NCI-H69 (cell line): Measurements from ENCODE around the gene PIGN.

Experiments
- DNase-seq: peaks from one replicate; lab custom pipeline; 2025; lab: John Stamatoyannopoulos, UW

PIGN gene, protein sequence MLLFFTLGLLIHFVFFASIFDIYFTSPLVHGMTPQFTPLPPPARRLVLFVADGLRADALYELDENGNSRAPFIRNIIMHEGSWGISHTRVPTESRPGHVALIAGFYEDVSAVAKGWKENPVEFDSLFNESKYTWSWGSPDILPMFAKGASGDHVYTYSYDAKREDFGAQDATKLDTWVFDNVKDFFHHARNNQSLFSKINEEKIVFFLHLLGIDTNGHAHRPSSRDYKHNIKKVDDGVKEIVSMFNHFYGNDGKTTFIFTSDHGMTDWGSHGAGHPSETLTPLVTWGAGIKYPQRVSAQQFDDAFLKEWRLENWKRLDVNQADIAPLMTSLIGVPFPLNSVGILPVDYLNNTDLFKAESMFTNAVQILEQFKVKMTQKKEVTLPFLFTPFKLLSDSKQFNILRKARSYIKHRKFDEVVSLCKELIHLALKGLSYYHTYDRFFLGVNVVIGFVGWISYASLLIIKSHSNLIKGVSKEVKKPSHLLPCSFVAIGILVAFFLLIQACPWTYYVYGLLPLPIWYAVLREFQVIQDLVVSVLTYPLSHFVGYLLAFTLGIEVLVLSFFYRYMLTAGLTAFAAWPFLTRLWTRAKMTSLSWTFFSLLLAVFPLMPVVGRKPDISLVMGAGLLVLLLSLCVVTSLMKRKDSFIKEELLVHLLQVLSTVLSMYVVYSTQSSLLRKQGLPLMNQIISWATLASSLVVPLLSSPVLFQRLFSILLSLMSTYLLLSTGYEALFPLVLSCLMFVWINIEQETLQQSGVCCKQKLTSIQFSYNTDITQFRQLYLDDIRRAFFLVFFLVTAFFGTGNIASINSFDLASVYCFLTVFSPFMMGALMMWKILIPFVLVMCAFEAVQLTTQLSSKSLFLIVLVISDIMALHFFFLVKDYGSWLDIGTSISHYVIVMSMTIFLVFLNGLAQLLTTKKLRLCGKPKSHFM

DNA sequence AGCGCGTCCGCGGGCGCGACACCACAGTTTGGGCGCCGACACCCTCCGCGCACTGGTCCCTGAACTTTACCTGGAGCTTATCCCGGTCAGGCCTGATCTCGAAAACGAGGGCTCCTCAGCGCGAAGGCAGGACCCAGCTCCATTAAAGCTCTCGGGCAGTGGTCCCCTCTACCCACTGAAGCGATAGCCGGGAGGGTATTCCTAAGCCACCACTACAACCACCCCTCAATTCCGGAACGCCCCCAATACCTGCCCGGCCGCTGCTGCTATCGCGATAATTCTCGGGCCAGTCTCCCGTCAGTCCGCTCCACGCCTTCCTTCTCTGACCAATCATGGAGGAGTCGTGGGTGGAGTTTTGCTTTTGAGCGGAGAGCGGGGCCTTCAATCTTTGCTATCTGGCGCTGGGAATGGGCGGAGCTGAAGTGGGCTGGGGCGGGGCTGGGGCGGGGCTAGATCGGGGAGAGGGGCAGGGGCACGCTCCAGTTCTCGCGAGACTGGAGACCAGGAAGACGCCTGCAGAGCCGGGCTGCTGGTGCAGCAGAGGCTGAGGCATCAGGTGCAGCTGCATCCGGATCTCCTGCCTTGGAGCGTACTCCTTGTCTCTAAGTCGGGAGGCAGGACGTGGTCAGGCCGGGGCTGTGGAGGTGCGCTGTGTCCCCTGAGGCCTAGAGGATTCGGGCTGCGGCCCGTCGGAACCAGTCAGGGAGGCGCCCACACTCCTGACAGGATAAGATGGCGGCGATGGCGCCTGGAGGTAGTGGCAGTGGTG lies at the start of gene PIGN, which contains the start of gene RELCH:
TSS of gene PIGN (minus strand) at position 283 of the 769 bp plus-strand sequence. CDS start 25,703 bp downstream, outside the sequence.
TSS of gene RELCH (plus strand) at position 482 of the 769 bp plus-strand sequence. CDS start at position 733, 251 bp downstream.
- DNase-seq, result peak; percentile 100

DNA sequence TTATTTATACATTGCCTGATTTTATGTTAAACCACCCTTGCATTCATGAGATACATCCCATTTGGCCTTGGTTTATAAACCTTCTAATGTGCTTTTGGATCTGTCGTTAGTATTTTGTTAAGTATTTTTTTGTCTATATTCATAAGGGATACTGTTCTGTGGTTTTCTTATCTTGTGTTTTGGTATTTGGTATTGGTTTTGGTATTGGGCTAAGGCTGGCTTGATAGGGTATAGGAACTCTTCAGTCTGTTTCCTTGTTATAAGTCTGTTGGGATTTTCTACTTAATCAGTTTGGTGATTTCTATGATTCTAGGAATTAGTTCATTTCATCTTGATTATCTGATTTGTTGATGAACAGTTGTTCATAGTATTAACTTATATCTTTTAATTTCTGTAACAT lies 49.4 kb upstream of the PIGN start:
- no peak for DNase-seq

DNA sequence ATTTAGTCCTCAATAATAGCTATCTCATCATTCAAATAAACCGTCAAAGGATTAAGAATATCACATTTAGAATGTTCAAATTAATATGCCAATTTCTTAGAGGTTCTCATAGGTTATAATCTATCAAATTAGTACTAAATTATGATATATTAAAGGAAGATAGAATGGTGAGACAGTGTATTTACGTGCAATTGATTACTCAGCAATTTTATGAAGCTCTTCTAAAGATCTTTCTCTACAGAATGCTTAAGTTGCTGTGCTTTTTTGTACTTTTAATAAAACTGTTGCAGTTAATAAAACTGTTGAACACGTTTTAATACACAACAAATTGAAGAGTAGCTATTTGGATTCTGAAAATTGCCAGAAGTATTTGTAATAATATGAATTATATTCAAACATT lies 39.2 kb upstream of the PIGN start:
- no peak for DNase-seq

DNA sequence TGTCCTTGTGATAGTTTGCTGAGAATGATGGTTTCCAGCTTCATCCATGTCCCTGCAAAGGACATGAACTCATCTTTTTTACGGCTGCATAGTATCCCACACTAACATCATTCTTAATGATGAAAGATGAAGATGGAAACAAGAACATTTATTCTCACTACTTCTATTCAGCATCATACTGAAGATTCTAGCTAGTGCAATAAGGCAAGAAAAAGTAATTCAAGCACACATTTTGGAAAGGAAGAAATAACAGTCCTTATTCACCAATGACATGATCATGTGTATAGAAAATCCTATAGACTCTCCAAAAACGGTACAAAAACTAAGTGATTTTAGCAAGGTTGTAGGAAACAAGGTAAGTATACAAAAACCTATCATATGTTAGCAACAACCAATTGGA lies 37.4 kb upstream of the PIGN start:
- no peak for DNase-seq

DNA sequence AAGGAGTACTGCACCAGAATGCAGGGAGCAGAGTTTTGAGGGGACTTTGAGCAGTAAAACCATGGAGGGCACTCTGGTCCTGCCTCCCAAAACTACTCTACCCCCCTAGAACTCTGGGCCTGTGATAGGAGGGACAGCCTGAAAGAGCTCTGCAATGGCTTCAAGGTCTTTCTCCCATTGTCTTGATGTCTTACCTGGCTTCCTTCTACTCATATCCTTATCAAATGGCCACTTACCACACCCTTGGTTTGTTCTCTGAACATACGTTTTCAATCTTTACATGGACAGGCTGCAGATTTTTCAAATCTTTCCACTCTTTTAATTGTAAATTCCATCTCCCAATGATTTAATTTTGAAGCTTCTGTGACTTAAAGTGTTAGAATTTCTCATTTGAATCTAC lies 27.9 kb upstream of the PIGN start:
- no peak for DNase-seq

DNA sequence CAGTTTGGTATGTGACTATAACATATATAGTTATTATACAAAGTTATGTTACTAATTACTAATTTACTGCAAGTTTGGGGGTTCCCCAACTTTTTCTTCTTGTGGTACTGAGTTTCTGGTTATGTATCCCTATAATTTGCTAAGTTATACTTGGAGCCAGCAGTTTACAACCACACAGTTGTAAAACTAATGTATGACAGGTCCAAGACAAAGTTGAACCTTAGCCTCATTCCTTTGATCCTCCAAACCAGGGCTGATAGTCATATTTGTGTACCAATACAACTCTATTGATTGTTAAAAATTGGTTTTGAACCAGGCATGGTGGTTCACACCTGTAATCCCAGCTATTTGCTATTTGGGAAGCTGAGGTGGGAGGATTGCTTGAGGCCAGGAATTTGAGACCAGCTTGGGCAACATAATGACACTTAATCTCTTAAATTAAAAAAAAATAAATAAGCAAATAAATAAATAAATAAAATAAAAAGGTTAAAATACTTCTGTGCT lies 24.5 kb upstream of the PIGN start:
- no peak for DNase-seq

DNA sequence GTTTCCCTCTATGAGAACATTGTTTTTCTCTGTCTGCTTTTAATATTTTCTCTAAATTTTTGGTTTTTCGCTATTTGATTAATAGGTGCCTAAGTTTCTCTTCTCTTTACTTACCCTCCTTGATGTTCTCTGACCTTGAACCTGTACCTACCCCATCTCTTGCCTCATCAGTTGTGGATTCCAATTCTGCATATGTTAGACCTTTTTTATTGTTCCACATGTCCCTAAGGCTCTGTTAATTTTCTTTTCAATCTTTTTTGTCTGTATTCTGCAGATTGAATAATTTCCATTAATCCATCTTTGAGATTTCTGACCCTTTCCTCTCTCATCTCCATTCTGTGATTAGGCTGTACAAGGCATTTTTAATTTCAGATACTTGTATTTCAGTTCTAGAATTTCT lies 23.3 kb upstream of the PIGN start:
- no peak for DNase-seq

DNA sequence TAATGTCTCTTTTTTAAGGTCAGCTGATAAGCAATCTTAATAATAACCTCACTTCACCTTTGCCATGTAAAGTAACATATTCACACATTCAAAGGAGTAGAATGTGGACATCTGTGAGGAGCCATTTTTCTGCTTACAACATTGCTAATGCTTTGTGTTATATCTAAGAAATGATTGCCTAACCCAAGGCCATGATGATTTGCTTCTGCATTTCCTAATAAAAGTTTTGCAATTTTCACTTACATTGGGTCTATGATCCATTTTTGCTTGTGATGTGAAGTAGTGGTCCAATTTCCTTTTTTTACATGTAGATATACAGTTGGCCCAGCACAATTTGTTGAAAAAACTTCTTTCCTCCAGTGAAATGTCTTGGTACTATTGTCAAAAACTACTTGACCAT lies 22.2 kb upstream of the PIGN start:
- no peak for DNase-seq

DNA sequence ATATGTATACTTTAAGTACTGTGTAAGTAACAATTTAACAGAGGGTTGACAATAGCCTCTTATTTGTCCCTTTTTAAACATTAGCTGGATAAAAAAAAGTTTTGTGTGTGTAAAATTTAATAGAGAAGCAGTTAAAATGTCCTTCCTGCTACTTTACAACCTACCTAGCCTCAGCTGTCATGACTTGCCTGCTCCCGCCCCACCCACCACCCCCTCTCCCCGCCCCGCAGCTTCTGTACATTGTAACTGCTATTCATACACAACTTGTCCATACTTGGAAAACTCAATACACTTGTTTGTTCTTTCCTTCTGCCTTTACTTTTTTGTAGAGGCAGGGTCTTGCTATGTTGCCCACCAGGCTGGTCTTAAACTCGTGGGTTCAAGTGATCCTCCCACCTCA lies 19.7 kb upstream of the PIGN start:
- no peak for DNase-seq

DNA sequence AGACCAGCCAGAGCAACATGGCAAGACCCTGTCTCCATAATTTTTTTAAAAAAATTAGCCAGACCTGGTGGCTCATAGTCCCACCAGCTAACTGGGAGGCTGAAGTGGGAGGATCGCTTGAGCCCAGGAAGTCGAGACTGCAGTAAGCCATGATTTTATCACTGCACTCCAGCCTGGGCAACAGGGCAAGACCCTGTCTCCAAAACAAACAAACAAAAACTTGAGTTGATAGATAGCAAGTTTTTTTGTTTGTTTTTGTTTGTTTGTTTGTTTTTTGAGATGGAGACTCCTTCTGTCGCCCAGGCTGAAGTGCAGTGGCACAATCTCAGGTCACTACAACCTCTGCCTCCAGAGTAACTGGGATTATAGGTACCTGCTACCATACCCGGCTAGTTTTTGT lies 19.0 kb upstream of the PIGN start:
- no peak for DNase-seq

DNA sequence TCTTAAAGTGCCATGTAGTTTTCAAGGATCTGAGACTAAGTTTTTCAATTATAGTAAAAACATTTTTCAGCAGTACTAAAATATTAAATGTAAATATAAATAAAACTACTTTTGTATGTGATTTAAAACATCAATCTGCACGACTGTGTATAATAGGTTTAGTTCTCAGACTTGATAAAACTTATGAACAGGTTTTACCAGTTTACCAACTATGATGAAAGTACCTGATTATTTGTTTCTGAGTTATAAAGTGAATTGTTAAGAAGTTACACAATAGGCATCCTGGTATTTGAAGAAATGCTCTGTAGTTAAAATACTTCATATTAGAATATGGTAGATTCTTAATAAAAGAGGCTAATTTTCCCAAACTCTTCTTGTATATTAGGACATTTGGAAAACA lies 15.0 kb upstream of the PIGN start:
- no peak for DNase-seq

DNA sequence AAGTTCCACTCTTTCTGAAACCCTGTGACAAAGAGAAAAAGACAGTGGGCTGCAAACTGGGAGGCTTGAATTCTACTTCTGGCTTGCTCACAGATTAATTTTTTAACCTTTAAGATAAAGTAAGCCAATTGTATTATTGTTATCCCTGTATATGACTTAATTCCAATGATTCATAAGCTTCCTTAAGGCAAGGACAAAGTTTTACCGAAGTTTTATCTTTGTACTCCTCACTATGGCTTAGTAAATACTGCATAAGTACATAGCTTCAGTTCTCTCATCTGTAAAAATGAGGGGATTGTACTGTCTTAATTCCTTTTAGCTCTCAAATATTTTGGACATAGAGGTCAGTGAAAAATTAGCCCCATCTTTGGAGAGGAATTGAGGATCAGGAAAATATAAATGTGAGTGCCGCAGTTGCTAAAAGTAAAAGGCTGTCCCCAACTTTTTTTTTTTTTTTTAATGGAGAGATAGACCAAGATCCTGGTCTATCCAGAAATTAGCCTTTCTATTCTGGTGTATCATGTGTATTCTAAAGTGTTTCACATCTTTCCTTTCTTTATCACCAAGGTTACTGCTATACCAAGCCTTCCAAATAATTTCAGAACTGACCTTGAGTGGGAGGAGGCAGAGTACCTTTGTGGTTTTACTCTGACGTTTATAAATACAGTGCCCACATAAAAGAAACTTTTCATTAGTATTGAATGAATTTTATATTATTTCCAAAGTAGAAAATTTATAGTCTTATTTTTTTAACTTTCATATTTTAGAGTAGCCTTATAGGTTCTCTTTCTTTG lies 13.5 kb upstream of the PIGN start:
- no peak for DNase-seq

DNA sequence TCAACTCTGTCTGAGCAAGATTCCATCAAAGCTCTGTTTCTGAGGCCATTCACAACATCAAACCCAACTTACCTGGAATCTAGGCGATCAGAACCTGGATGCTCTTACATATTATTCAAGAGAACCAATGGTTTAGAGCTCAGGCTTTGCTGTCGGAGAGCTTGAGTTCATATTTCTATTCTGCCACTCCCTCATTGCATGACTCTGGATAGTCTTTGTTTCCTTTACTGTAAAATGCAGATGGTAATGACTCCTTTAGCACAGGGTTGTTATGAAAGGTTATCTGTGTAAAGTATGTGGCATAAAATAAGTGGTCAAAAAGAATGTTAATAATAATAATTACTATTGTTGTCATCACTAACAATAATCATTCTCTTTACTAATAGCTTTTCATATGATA lies 12.8 kb upstream of the PIGN start:
- no peak for DNase-seq

DNA sequence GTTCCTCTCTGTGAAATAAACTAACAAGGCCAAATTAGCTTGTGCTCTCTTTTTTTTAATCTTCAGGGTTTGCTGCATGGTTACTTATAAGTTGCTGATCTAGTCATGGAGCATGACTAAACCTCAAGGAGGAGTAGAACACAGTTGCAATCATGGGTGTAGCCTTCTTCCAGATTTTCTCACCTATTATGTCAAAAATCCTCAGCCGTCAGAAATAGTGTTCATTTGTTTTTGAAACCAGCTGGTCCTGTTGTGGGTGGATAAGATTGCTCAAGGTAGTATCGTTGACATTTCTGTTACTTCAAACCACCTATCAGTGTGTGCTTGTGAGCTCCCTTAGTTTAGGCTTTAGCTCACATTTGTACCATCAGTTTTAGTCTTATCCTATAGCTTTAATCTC lies 11.4 kb upstream of the PIGN start:
- no peak for DNase-seq

DNA sequence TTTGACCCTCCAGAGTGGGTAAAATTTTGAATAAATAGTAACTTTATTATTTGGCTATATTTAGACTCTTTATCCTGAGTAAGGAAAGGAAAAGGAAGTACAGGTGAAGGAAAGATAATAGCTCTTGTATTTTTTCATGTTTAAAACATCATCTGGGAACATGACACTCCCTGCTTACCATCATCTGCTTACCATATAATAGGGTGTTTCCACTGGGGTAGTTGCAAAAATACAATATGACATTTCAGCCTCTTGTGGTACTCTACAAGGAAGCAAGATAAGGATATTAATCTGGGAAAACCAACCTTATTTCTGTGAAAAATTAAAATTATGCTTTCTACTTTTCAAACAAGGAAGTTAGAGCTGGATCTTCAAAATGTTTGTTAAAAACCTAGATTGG lies 10.1 kb upstream of the PIGN start:
- no peak for DNase-seq

DNA sequence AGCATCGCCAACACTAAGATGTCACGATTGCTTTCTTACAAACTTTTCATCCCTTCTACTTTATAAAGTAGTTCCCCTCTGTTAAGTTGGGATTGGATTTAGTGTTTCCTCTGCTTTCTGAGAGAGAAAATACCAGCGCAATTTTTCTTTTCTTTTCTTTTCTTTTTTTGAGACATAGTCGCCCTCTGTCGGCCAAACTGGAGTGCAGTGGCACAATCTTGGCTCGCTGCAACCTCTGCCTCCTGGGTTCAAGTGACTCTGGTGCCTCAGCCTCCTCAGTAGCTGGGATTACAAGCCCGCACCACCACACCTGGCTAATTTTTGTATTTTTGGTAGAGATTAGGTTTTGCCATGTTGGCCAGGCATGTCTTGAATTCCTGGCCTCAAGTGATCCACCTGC lies 9.2 kb upstream of the PIGN start:
- DNase-seq, result no peak

DNA sequence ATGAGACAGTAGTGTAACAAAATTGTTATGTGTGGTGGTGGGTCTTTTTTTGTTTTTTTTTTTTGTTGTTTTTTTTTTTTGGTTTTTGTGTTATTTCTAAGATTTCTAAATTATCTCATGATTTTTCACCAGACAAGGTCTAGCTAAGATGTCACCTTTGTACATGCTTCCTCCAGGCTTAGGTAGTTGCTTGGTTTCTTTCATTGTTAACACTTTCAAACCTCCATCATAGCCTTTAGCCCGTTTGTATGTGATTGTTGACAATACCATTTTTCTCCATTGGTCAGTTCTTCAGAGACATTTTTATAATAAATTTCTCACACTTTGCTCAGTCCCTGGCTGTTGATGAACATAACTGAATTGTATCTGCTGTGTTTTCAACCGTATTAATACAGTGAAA lies 2.4 kb upstream of the PIGN start:
- peak; percentile 27 for DNase-seq

DNA sequence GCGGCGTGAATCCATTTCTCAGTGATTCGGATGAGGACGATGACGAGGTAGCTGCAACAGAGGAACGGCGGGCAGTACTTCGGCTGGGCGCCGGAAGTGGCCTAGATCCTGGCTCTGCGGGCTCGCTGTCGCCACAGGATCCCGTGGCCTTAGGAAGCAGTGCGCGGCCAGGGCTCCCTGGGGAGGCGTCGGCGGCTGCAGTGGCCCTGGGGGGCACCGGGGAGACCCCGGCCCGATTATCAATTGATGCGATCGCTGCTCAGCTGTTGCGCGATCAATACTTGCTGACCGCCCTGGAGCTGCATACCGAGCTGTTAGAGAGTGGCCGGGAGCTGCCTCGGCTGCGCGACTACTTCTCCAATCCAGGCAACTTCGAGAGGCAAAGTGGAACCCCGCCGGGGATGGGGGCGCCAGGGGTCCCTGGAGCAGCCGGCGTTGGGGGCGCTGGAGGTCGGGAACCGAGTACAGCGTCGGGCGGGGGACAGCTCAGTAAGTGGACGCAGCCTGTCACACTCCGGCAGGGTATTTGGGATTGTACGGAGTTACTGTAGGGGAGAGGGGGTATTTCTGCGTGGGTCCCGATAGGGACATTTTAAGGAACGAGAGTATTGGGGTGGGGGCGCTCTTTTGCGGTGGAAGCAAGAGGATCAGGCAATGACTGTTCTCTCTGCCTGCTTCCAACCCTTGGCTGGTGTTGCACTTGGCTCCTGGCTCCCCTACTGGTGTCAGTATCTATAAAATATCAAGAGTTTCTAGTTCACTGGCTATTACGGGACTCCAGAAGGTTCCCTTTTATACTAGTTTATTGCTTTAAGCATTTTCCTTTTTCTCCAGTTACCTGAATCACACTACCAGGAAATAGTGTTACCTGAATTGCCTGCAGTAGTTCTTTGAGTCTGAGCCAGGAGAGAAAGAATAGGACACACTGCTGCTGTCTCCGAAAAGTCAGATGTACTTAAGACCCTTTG lies 971 bp upstream of the PIGN start:
- DNase-seq, result peak; percentile 81

DNA sequence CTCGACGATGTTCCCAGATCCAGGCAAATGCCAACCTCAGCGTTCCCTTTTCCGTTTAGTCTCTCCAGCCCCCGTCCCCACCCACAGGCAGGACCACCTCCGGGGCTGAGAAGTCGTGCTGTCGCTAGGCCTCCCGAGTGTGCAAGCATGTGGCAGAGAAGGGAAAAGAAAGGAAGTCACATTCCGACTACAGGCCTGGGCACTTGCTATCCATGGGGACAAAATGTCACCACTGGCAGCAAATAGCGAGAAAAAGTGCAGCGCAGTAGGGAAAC lies 420 bp downstream of the PIGN start:
- peak; percentile 89 for DNase-seq

DNA sequence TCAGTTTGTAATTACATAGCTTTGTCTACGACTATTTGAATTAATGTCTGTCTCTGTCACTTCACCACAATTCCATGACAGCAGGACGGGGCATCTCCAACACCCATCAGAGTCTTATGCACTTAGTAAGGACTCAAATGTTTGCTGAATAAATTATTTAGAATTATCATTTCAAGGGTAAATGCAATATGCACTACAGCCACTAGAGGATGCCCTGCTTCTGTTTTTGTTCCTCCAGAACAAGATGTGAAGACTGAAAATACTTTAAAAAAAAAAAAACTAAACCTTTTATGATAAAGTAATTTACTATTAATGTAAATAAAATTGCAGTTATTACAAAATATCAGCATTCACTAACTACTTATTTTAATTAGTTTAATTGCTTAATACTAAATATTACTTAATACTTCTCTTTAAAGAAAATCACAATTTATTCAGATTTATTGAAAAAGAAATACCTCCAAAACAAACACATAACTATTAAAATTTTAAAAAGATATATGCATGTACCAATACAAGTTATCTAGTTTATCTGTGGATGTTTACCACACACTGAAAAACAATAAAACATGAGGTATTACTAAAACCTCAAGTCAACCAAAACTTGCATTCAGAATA lies 3.2 kb downstream of the PIGN start:
- DNase-seq, result peak; percentile 75
